CD4-positive, alpha-beta T cell treated with Interleukin-2 at 100 ng/mL for 4 hours (primary cell): ENCODE results near the gene PPP1R14C.
"Not testable (repeated sequence)": the region's sequence is repeated elsewhere in the genome, so short reads cannot be mapped to it uniquely, and the experiment has no call there.

Source experiments
- DNase-seq: peaks from one replicate; pipeline ENCODE4 v3.0.0-alpha.2; 2020; ENCODE audit warnings: low spot score

Gene PPP1R14C

GRCh38 chr6:150142670-150143515, at the start of gene PPP1R14C:
Gene PPP1R14C (plus strand): TSS chr6:150143044. CDS start chr6:150143193, 149 bp downstream.
- DNase-seq: no peak

- DNase-seq: no peak
Measured at GRCh38 chr6:150093397-150093796, 49.4 kb upstream of the PPP1R14C start.

- DNase-seq: no peak
Measured at GRCh38 chr6:150098155-150098554, 44.7 kb upstream of the PPP1R14C start.

- DNase-seq: no peak
Measured at GRCh38 chr6:150099546-150099945, 43.3 kb upstream of the PPP1R14C start.

GRCh38 chr6:150099953-150100352, 42.9 kb upstream of the PPP1R14C start:
- no peak for DNase-seq

GRCh38 chr6:150100745-150101144, 42.1 kb upstream of the PPP1R14C start:
- no peak for DNase-seq

GRCh38 chr6:150102750-150103270, 40.0 kb upstream of the PPP1R14C start:
- no peak for DNase-seq

GRCh38 chr6:150112233-150112632, 30.6 kb upstream of the PPP1R14C start:
- no peak for DNase-seq

GRCh38 chr6:150115769-150116168, 27.1 kb upstream of the PPP1R14C start:
- no peak for DNase-seq

- no peak for DNase-seq
Measured at GRCh38 chr6:150116200-150116800, 26.5 kb upstream of the PPP1R14C start.

GRCh38 chr6:150118203-150118602, 24.6 kb upstream of the PPP1R14C start:
- no peak for DNase-seq

- DNase-seq: no peak
Measured at GRCh38 chr6:150118627-150119026, 24.2 kb upstream of the PPP1R14C start.

- DNase-seq: no peak
Measured at GRCh38 chr6:150119173-150119572, 23.7 kb upstream of the PPP1R14C start.

- DNase-seq: no peak
Measured at GRCh38 chr6:150123645-150124044, 19.2 kb upstream of the PPP1R14C start.

GRCh38 chr6:150124235-150124634, 18.6 kb upstream of the PPP1R14C start:
- no peak for DNase-seq

GRCh38 chr6:150126641-150127291, 16.1 kb upstream of the PPP1R14C start:
- DNase-seq: no peak

- DNase-seq: no peak
Measured at GRCh38 chr6:150128425-150128824, 14.4 kb upstream of the PPP1R14C start.

- no peak for DNase-seq
Measured at GRCh38 chr6:150129616-150130505, 13.0 kb upstream of the PPP1R14C start.

GRCh38 chr6:150133686-150134085, 9.2 kb upstream of the PPP1R14C start:
- no peak for DNase-seq

- no peak for DNase-seq
Measured at GRCh38 chr6:150134280-150134920, 8.4 kb upstream of the PPP1R14C start.

- DNase-seq: not testable (repeated sequence)
Measured at GRCh38 chr6:150137711-150138110, 5.1 kb upstream of the PPP1R14C start.
